Karpas-422 (cell line): Measurements from ENCODE around the gene OSCAR. TPM values are rescaled to one million over a fixed set of nuclear protein-coding genes. Genes with fewer than 3 reads are reported as not detected.
A peak's percentile ranks its signal among the peaks of the same experiment; 100 is the strongest.

Experiments
- DNase-seq: peaks from one replicate; pipeline ENCODE4 v3.0.0-alpha.2; 2015
- H2AFZ ChIP-seq: fragments of 200-600 bp; sonication (generic); 2 replicates; pipeline ENCODE4 v1.6.1; 2014; ENCODE audit warnings: antibody characterized with exemption, low read length, mixed read lengths
- H3K27ac ChIP-seq: fragments of 200-600 bp; sonication (generic); 2 replicates; pipeline ENCODE4 v1.5.1; 2014; ENCODE audit warnings: mild to moderate bottlenecking, low read length, moderate library complexity
- H3K27me3 ChIP-seq: fragments of 200-600 bp; sonication (generic); 2 replicates; pipeline ENCODE4 v1.6.1; 2014; ENCODE audit warnings: low read length, mixed read lengths
- H3K36me3 ChIP-seq: fragments of 200-600 bp; sonication (generic); 2 replicates; pipeline ENCODE4 v1.6.1; 2014; ENCODE audit warnings: low read length, mixed read lengths; ENCODE audit not compliant: insufficient read depth
- H3K4me1 ChIP-seq: fragments of 200-600 bp; sonication (generic); 2 replicates; pipeline ENCODE4 v1.6.1; 2014; ENCODE audit warnings: mild to moderate bottlenecking, low read length, mixed read lengths
- H3K4me2 ChIP-seq: fragments of 200-600 bp; sonication (generic); 2 replicates; pipeline ENCODE4 v1.6.1; 2014; ENCODE audit warnings: low read length, low read depth, mild to moderate bottlenecking; ENCODE audit not compliant: poor library complexity, severe bottlenecking
- H3K4me3 ChIP-seq: fragments of 200-600 bp; sonication (generic); 2 replicates; pipeline ENCODE4 v1.5.1; 2014; ENCODE audit warnings: mild to moderate bottlenecking, antibody characterized with exemption, low read length, mixed read lengths
- H3K79me2 ChIP-seq: fragments of 200-600 bp; sonication (generic); 2 replicates; pipeline ENCODE4 v1.6.1; 2014; ENCODE audit warnings: mild to moderate bottlenecking, low read length, mixed read lengths
- H3K9ac ChIP-seq: fragments of 200-600 bp; sonication (generic); 2 replicates; pipeline ENCODE4 v1.6.0; 2014; ENCODE audit warnings: low read length
- H3K9me2 ChIP-seq: fragments of 200-600 bp; sonication (generic), shearing (Covaris generic); replicated peaks from 2 replicates; pipeline ENCODE4 v1.6.0; 2014; ENCODE audit warnings: mild to moderate bottlenecking, low read length, moderate library complexity; ENCODE audit not compliant: insufficient read depth
- H3K9me3 ChIP-seq: fragments of 300-700, 200-600 bp; sonication (generic); 2 replicates; pipeline ENCODE4 v1.6.1; 2014; ENCODE audit warnings: low read length, mixed read lengths
- H4K20me1 ChIP-seq: fragments of 200-600 bp; sonication (generic); 2 replicates; pipeline ENCODE4 v1.6.1; 2014; ENCODE audit warnings: mild to moderate bottlenecking, antibody characterized with exemption, low read length, low read depth; ENCODE audit not compliant: insufficient read depth
- total RNA-seq: library from RNA; depleted of rRNA; stranded (reverse); fragments of >200 nt; shearing (Covaris generic); gene quantifications from 2 replicates; pipeline ENCODE4 v1.2.3, GENCODE V29; 2014; ENCODE audit warnings: low replicate concordance

OSCAR gene
- total RNA-seq, 1 experiment from 2014 or later, result not detected

DNA sequence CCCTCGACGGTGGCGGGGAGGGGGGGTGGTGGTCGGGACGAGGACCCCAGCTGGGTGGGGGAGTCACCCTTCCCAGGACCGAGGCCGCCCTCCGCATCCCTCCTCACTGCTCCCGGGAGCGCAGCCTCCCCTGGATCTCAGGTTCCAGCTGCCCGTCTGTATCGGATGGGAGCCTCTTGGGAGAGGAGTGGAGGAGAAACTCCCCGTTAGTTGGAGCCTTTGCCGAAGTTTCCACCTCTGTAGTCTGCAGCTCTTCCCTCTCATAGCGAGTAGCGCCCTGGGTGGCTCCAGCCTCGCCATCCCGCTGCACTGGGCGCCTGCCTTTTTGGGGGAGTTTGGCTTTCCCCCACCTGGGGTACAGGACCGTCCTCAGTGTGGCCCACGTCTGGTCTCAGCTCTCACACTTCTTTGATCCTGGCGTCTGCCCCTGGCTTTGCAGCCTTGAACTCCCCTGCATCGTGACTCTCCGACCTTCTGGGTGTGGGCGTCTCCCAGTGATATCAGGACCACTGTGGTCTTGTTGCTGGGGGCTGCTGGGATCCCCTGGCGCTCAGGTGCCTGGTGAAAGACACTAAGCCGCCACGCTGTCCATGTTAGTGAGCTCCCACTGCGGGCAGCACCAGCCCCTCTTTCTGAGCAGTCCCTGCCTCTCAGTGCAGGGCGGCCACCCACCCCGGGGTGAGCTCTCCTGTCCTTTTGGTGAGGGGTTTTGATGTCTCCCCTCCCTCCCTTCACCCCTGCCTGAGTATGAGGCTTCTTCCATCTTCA, 38.1 kb upstream of the OSCAR start:
- H3K4me1 ChIP-seq, result peaks cover 28% of the 10 kb centered on the region
- H3K79me2 ChIP-seq, result peaks cover 54% of the 10 kb centered on the region
- H3K27ac ChIP-seq, result peak overlapping the region; percentile 72; the same call in 1 of the 2 replicates
- H3K9me2 ChIP-seq, result no peaks in the 10 kb centered on the region
- H2AFZ ChIP-seq, result no peak overlapping the region
- peaks cover 25% of the 10 kb centered on the region; the same call in 1 of the 2 replicates for H3K36me3 ChIP-seq
- H3K4me2 ChIP-seq, result peak overlapping the region; percentile 81
- peak overlapping the region; percentile 96 for H3K9ac ChIP-seq
- H3K9me3 ChIP-seq, result no peaks in the 10 kb centered on the region
- peak overlapping the region; percentile 82 for H3K4me3 ChIP-seq
- H4K20me1 ChIP-seq, result peaks cover 58% of the 10 kb centered on the region
- DNase-seq, result peak; percentile 56
- no peaks in the 10 kb centered on the region for H3K27me3 ChIP-seq

DNA sequence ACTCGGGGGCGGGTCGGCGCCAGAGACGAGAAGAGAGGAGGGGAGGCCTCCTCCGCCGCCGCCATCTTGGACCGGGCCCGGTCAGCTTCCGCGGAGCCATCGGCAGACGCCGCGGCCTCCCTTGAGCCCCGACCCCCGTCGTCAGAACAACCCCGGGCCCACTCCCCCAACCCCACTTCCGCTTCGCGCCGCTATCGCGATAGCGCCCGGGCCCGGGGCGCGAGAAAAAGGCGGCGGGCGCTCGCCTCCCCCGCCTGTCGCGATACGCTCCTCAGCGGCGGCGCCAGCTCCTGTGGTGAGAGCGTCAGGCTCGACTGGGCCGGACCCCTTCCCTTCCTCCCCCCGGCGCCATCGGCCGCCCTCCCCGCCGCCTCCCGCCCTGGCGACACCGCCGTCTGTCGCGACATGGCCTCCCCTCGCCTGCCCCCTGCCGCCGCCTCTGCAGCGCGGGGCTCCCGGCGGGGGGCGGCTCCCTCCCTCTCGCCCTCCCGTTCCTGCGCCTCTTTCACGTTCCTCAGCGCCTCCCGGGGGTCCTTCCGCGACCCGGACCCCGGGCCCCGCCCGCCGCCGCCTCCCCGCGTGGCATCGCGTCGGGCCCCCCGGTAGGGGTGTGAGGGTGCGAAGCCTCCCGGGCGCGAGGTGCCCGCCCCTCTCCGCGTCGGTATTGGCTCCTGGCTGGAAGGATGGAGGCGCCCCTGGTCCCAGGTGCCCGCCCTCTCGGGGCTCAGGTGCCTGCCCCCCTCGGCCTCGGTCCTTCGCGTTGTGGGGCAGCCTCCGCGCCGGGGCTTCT, 37.3 kb upstream of the OSCAR start, which contains the start of gene CNOT3:
TSS of gene CNOT3 (plus strand) at position 64 of the 790 bp plus-strand sequence. CDS start 5,217 bp downstream, outside the sequence.
- H3K79me2 ChIP-seq, result peaks cover 53% of the 10 kb centered on the region
- peaks cover 20% of the 10 kb centered on the region; the same call in 1 of the 2 replicates for H3K36me3 ChIP-seq

DNA sequence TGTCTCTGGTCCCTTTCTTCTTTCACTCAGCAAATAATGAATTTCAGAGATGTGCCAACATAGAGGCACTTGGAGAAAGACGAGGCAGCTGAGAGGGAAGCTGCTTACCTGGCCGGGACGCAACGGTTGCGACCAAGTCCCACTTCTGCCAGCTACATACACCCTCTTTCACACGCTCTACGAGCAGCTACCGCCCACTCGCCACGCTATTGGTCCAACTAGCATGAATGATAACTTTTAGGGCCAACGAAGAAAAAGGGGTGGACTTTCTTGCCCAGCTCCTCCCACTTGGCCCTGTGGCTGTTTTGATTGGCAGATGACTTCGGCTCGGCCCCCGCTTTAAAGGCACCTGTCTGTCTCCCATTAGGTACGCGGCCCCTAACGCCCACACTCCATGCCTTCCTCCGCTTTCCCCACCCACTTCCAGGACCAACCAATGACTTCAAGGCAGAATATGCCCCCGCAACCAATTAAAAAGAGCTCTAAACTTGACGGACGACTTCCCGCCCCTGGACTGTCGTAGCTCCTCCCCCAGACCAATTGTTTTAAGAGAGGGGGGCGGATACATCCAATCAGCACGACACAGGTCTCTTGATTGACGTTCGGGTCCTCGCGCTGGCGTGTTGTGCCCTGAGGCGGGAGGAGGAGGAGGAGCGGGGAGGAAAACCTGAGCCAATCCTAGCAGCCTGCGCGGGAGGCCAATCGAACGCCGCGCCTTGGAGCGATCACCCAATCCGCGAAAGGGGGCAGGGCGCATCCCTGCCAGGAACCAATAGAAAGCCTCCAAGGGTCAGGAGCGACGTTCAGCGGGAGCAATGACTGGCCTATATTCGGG, 36.5 kb upstream of the OSCAR start:
- Histone ChIP-seq H2AFZ (peak overlapping the region; percentile 63; the same call in 1 of the 2 replicates), H3K27ac (peak overlapping the region; percentile 45), H3K9me3 (no peaks in the 10 kb centered on the region), H3K4me2 (peak overlapping the region; percentile 92), H3K9me2 (no peaks in the 10 kb centered on the region), H4K20me1 (peaks cover 43% of the 10 kb centered on the region), H3K4me3 (peak overlapping the region; percentile 82), H3K36me3 (peaks cover 13% of the 10 kb centered on the region; the same call in 1 of the 2 replicates), H3K9ac (peak overlapping the region; percentile 96), H3K79me2 (peaks cover 45% of the 10 kb centered on the region), H3K27me3 (no peaks in the 10 kb centered on the region), H3K4me1 (peaks cover 28% of the 10 kb centered on the region)
- DNase-seq, result peak; percentile 100

More for the DNA sequence above, 37.3 kb upstream of the OSCAR start, which contains the start of gene CNOT3:
- peak; percentile 85 for DNase-seq
- peak within 1 kb of the TSS; percentile 72 for H3K27ac ChIP-seq
- H3K27me3 ChIP-seq, result no peaks in the 10 kb centered on the region
- peaks cover 51% of the 10 kb centered on the region for H4K20me1 ChIP-seq
- H2AFZ ChIP-seq, result peak within 1 kb of the TSS; percentile 63; the same call in 1 of the 2 replicates
- H3K4me2 ChIP-seq, result peak within 1 kb of the TSS; percentile 92
- peak within 1 kb of the TSS; percentile 82 for H3K4me3 ChIP-seq
- no peaks in the 10 kb centered on the region for H3K9me2 ChIP-seq
- H3K4me1 ChIP-seq, result peaks cover 28% of the 10 kb centered on the region
- peak within 1 kb of the TSS; percentile 96 for H3K9ac ChIP-seq
- no peaks in the 10 kb centered on the region for H3K9me3 ChIP-seq

DNA sequence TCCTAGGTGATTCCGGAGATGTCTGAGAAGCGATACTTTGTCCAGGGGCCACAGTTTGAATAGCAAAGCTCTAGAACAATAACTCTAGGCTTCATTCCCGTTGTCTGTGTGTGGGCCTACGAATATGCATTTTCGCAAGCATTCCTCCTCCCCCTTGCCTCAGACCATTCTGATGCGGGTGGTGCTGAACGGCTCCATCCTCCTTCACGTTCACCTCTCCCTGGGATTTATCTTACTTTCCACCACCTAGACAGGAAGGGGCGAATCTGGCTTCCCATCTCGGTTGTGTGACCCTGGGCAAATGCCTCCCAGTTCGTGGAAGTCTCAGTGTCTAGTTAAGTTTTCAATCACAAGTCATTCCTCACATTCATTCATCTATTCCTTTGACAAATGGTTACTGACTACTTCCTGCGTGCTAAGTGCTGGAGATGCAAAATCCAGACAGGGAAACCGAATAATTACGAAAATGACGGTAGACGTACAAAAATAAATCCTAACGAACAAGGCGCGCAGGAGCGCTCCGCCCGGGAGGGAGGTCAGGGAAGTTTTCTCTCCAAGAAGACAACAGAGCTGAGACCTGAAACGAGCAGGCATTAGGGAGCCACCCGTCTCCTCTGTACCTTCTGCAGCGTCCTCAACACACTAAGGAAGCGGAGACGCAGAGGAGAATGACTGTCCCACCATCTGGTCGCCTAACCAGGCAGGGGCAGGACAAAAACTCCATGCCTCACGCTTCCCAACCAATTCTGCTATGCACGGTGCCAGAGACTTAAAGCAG, 35.7 kb upstream of the OSCAR start:
- Histone ChIP-seq H3K4me3 (peak overlapping the region; percentile 67), H3K79me2 (peaks cover 37% of the 10 kb centered on the region), H3K9ac (peak overlapping the region; percentile 72), H4K20me1 (peaks cover 34% of the 10 kb centered on the region), H3K36me3 (peaks cover 16% of the 10 kb centered on the region; the same call in 1 of the 2 replicates), H3K27ac (peak overlapping the region; percentile 45), H3K4me1 (peaks cover 28% of the 10 kb centered on the region), H2AFZ (peak overlapping the region; percentile 63; the same call in 1 of the 2 replicates), H3K9me2 (no peaks in the 10 kb centered on the region), H3K27me3 (no peaks in the 10 kb centered on the region), H3K4me2 (peak overlapping the region; percentile 92), H3K9me3 (no peaks in the 10 kb centered on the region)
- DNase-seq, result no peak

DNA sequence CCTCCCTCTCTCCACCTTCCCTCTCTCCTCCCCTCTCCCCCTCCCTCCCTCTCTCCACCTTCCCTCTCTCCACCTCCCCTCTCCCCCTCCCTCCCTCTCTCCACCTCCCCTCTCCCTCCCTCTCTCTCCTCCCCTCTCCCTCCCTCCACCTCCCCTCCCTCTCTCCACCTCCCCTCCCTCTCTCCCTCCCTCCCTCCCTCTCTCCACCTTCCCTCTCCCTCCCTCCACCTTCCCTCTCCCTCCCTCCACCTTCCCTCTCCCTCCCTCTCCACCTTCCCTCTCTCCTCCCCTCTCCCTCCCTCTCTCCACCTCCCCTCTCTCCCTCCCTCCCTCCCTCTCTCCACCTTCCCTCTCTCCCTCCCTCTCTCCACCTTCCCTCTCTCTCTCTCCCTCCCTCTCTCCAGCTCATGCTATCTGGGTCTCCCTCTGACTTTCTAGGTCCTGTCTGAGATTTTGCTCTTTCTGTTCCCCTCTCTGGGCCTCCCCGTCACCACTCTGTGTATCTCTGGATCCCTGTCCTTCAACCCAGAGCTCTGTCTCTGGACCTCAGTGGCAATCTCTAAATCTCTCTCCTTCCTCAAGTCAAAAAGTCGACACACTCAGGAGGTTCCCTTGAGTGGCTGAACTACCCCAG, 33.5 kb upstream of the OSCAR start:
- Histone ChIP-seq H3K27me3 (no peaks in the 10 kb centered on the region), H3K4me1 (peaks cover 20% of the 10 kb centered on the region), H3K27ac (no peak overlapping the region), H3K36me3 (peaks cover 9% of the 10 kb centered on the region; the same call in 1 of the 2 replicates), H3K9me2 (no peaks in the 10 kb centered on the region), H3K4me3 (no peak overlapping the region), H3K79me2 (peaks cover 15% of the 10 kb centered on the region), H3K4me2 (no peak overlapping the region), H3K9ac (no peak overlapping the region), H4K20me1 (peaks cover 12% of the 10 kb centered on the region), H2AFZ (no peak overlapping the region), H3K9me3 (no peaks in the 10 kb centered on the region)
- DNase-seq, result no peak

DNA sequence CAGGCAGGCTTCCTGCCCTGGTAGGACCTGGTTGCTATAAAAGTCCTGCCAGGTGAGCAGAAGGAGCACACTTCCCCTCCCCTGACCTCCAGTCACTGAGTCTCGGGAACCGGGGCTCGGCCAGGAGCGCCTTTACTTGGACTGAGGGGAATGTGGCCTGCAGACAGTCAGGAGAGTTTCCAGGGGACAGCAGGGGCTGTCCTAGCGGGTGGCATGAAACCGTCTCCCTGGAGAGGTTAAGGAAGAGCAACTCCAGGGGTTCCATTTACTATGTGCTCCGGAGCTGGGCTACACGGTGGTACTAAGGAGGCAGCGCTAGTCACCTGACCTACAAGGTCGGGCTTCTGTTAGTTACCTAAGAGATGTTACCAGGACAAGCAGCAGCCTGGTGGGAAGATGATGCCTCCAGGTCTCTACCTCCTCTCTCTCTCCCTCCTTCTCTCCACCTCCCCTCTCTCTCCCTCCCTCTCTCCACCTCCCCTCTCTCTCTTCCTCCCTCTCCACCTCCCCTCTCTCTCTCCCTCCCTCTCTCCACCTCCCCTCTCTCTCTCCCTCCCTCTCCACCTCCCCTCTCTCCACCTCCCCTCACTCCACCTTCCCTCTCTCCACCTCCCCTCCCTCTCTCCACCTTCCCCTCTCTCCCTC, 32.8 kb upstream of the OSCAR start:
- no peak overlapping the region for H3K27ac ChIP-seq
- no peak overlapping the region for H3K4me3 ChIP-seq
- DNase-seq, result peak; percentile 74
- H3K27me3 ChIP-seq, result no peaks in the 10 kb centered on the region
- H2AFZ ChIP-seq, result no peak overlapping the region
- H3K4me1 ChIP-seq, result peaks cover 14% of the 10 kb centered on the region
- no peaks in the 10 kb centered on the region for H3K9me3 ChIP-seq
- H4K20me1 ChIP-seq, result peaks cover 6% of the 10 kb centered on the region; the same call in 1 of the 2 replicates
- no peaks in the 10 kb centered on the region for H3K9me2 ChIP-seq
- H3K36me3 ChIP-seq, result peaks cover 12% of the 10 kb centered on the region
- no peak overlapping the region for H3K4me2 ChIP-seq
- H3K9ac ChIP-seq, result no peak overlapping the region
- H3K79me2 ChIP-seq, result peaks cover 9% of the 10 kb centered on the region
